Neural cell (in vitro differentiated cells): ENCODE measurements around the gene LRTM1.

ENCODE experiments used
- CTCF ChIP-seq: fragments of 450-650 bp; IDR thresholded peaks from 2 replicates; pipeline ENCODE4 v1.5.1; 2014; ENCODE audit warnings: antibody characterized with exemption, mild to moderate bottlenecking, moderate library complexity; ENCODE audit not compliant: poor library complexity, severe bottlenecking
- EP300 ChIP-seq: fragments of 450-650 bp; conservative IDR thresholded peaks from 2 replicates; pipeline ENCODE4 v1.6.1; 2014; ENCODE audit warnings: antibody characterized with exemption, mild to moderate bottlenecking, moderate library complexity; ENCODE audit not compliant: poor library complexity, severe bottlenecking
- EZH2 ChIP-seq: fragments of 200-600, 300-800 bp; shearing (Covaris generic), sonication (generic); IDR thresholded peaks from 2 replicates; pipeline ENCODE4 v1.6.1; 2014; ENCODE audit warnings: antibody characterized with exemption, low read length, borderline replicate concordance, mild to moderate bottlenecking; ENCODE audit not compliant: insufficient read depth, poor library complexity, severe bottlenecking
- MXI1 ChIP-seq: fragments of 450-650 bp; conservative IDR thresholded peaks from 2 replicates; pipeline ENCODE4 v1.6.1; 2014; ENCODE audit warnings: antibody characterized with exemption, mild to moderate bottlenecking; ENCODE audit not compliant: poor library complexity, severe bottlenecking
- POLR2AphosphoS5 ChIP-seq: IDR thresholded peaks from 2 replicates; pipeline ENCODE4 v1.6.1; 2012
- RAD21 ChIP-seq: fragments of 450-650 bp; conservative IDR thresholded peaks from 2 replicates; pipeline ENCODE4 v1.6.1; 2014; ENCODE audit warnings: antibody characterized with exemption, mild to moderate bottlenecking, moderate library complexity
- SMC3 ChIP-seq: fragments of 450-650 bp; conservative IDR thresholded peaks from 2 replicates; pipeline ENCODE4 v1.6.1; 2014; ENCODE audit warnings: antibody characterized with exemption, mild to moderate bottlenecking, moderate library complexity; ENCODE audit not compliant: poor library complexity
- TAF1 ChIP-seq: IDR thresholded peaks from 2 replicates; pipeline ENCODE4 v1.6.1; 2012; ENCODE audit warnings: low read depth
- TF ChIP-seq, protein P1 (sequence below): IDR thresholded peaks from 2 replicates; pipeline ENCODE4 v1.6.1; 2012; ENCODE audit warnings: borderline replicate concordance

- TF ChIP-seq CTCF (no peak), EZH2 (no peak), RAD21 (no peak), EP300 (no peak), POLR2AphosphoS5 (no peak), TAF1 (no peak), MXI1 (no peak), SMC3 (no peak)
- TF ChIP-seq, protein P1, sequence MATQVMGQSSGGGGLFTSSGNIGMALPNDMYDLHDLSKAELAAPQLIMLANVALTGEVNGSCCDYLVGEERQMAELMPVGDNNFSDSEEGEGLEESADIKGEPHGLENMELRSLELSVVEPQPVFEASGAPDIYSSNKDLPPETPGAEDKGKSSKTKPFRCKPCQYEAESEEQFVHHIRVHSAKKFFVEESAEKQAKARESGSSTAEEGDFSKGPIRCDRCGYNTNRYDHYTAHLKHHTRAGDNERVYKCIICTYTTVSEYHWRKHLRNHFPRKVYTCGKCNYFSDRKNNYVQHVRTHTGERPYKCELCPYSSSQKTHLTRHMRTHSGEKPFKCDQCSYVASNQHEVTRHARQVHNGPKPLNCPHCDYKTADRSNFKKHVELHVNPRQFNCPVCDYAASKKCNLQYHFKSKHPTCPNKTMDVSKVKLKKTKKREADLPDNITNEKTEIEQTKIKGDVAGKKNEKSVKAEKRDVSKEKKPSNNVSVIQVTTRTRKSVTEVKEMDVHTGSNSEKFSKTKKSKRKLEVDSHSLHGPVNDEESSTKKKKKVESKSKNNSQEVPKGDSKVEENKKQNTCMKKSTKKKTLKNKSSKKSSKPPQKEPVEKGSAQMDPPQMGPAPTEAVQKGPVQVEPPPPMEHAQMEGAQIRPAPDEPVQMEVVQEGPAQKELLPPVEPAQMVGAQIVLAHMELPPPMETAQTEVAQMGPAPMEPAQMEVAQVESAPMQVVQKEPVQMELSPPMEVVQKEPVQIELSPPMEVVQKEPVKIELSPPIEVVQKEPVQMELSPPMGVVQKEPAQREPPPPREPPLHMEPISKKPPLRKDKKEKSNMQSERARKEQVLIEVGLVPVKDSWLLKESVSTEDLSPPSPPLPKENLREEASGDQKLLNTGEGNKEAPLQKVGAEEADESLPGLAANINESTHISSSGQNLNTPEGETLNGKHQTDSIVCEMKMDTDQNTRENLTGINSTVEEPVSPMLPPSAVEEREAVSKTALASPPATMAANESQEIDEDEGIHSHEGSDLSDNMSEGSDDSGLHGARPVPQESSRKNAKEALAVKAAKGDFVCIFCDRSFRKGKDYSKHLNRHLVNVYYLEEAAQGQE, result no peak
These were observed 34.3 kb upstream of the LRTM1 start for GRCh38 chr3:54962200-54962599.
